DND-41 (cell line): Measurements from ENCODE around the gene CASP2.

ENCODE experiments used
- ATAC-seq: fragments of 200-7000 bp; cut with Tn5 transposase; 3 replicates; pipeline ENCODE4 v1.9.1; 2021; ENCODE audit warnings: low read depth; ENCODE audit not compliant: insufficient read depth
- DNase-seq: peaks from one replicate; pipeline ENCODE4 v3.0.0-alpha.2; 2020
- H2AFZ ChIP-seq: 2 replicates; pipeline ENCODE4 v1.6.0; 2012; ENCODE audit warnings: low read depth, low read length
- H3K27ac ChIP-seq: 2 replicates; pipeline ENCODE4 v1.5.1; 2012; ENCODE audit warnings: low read length, inconsistent platforms
- H3K27me3 ChIP-seq: fragments of 200-600 bp; sonication (generic); 2 replicates; pipeline ENCODE4 v1.6.0; 2012; ENCODE audit warnings: low read length, mild to moderate bottlenecking, inconsistent platforms; ENCODE audit not compliant: insufficient read depth, poor library complexity
- H3K36me3 ChIP-seq: 2 replicates; pipeline ENCODE4 v1.5.1; 2012; ENCODE audit warnings: low read length, inconsistent platforms; ENCODE audit not compliant: insufficient read depth
- H3K4me1 ChIP-seq: 2 replicates; pipeline ENCODE4 v1.5.1; 2012; ENCODE audit warnings: mild to moderate bottlenecking, low read length; ENCODE audit not compliant: insufficient read depth
- H3K4me2 ChIP-seq: 2 replicates; pipeline ENCODE4 v1.6.0; 2012; ENCODE audit warnings: mild to moderate bottlenecking, moderate library complexity, low read length, inconsistent platforms; ENCODE audit not compliant: insufficient read depth
- H3K4me3 ChIP-seq, 2 experiments: fragments of 200-600 bp in 1 of 2; shearing (Covaris generic) in 1 of 2; 2 replicates each; pipeline ENCODE4 v1.5.1; 2012 to 2016; ENCODE audit warnings: inconsistent platforms in 2 of 2, low read length in 2 of 2, mild to moderate bottlenecking in 2 of 2, low read depth in 1 of 2, moderate library complexity in 1 of 2
- H3K79me2 ChIP-seq: 2 replicates; pipeline ENCODE4 v1.6.0; 2012; ENCODE audit warnings: low read length, inconsistent platforms; ENCODE audit not compliant: insufficient read depth
- H3K9ac ChIP-seq: 2 replicates; pipeline ENCODE4 v1.6.0; 2012; ENCODE audit warnings: low read depth, mild to moderate bottlenecking, inconsistent platforms, low read length, moderate library complexity
- H3K9me3 ChIP-seq: 2 replicates; pipeline ENCODE4 v1.5.1; 2012; ENCODE audit warnings: low read length, moderate library complexity, mild to moderate bottlenecking, inconsistent platforms; ENCODE audit not compliant: insufficient read depth, severe bottlenecking
- H4K20me1 ChIP-seq: 2 replicates; pipeline ENCODE4 v1.6.0; 2012; ENCODE audit warnings: low read length; ENCODE audit not compliant: insufficient read depth
- EZH2 ChIP-seq: IDR thresholded peaks from 3 replicates; pipeline ENCODE4 v1.6.1; 2012; ENCODE audit warnings: borderline replicate concordance, low read depth, mild to moderate bottlenecking, moderate library complexity, low read length, inconsistent platforms; ENCODE audit not compliant: severe bottlenecking
- TF ChIP-seq, protein P1 (sequence below): IDR thresholded peaks from 2 replicates; pipeline ENCODE4 v1.5.1; 2012; ENCODE audit warnings: borderline replicate concordance, low read length, moderate library complexity, mild to moderate bottlenecking; ENCODE audit not compliant: poor library complexity, severe bottlenecking; ENCODE audit errors: extremely low read depth

CASP2 gene

DNA sequence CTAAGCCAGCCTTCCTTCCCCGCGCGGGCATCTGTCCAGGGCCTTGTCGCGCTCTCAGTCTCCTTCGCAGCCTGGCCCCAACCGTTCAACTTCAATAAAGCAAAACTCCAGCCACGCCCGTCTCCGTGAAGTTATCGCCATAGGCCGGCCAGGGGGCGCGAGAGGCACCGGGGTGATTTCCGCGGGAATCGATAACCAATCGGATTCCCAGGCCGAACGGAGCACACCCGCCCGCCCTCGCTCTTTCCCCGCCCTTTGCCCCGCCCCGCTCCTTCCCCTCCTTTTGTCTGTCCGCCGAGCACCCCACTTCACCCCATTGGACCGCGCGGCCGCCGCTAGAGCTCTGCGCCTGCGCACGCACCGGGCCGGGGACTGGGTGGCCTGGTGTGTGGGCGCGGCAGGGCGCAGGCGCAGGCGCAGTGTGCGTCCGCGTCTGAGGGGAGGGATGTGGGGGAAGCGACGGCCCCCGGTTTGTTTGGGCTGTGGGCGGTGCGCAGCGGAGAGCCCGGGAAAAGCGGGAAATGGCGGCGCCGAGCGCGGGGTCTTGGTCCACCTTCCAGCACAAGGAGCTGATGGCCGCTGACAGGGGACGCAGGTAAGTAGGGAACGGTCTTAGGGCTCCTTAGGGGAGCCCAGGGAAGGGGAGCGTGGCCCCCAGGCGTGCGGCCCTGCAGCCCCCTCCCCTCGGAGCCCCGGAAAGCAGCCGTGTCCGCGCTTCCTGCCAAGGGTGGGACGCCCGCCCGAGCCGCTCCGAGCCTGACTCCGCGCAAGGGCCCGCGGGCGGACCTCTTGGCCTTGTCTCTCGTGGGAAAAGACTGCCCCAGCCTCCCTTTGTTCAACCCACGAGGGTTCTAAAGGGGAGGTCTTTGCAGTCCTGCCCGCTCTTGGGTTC lies at the start of gene CASP2:
Gene CASP2, plus strand, starts transcription at position 417 of the 892 bp plus-strand sequence. Its CDS starts 105 bp downstream, at position 522.
- H2AFZ ChIP-seq: peak within 1 kb of the TSS; percentile 89
- TF ChIP-seq, protein P1, sequence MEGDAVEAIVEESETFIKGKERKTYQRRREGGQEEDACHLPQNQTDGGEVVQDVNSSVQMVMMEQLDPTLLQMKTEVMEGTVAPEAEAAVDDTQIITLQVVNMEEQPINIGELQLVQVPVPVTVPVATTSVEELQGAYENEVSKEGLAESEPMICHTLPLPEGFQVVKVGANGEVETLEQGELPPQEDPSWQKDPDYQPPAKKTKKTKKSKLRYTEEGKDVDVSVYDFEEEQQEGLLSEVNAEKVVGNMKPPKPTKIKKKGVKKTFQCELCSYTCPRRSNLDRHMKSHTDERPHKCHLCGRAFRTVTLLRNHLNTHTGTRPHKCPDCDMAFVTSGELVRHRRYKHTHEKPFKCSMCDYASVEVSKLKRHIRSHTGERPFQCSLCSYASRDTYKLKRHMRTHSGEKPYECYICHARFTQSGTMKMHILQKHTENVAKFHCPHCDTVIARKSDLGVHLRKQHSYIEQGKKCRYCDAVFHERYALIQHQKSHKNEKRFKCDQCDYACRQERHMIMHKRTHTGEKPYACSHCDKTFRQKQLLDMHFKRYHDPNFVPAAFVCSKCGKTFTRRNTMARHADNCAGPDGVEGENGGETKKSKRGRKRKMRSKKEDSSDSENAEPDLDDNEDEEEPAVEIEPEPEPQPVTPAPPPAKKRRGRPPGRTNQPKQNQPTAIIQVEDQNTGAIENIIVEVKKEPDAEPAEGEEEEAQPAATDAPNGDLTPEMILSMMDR: peak; percentile 45
- TF ChIP-seq EZH2: no peak
- peak within 1 kb of the TSS; percentile 78 for H3K9ac ChIP-seq
- H4K20me1 ChIP-seq: peaks cover 32% of the 10 kb centered on the region
- H3K9me3 ChIP-seq: no peaks in the 10 kb centered on the region
- peaks cover 56% of the 10 kb centered on the region for H3K79me2 ChIP-seq
- ATAC-seq: peak; percentile 89
- H3K27ac ChIP-seq: peak within 1 kb of the TSS; percentile 92
- H3K27me3 ChIP-seq: no peaks in the 10 kb centered on the region
- peak within 1 kb of the TSS; percentile 77 for H3K4me2 ChIP-seq
- H3K4me1 ChIP-seq: peaks cover 48% of the 10 kb centered on the region
- peak within 1 kb of the TSS; percentile 67 to 87 for H3K4me3 ChIP-seq
- peaks cover 37% of the 10 kb centered on the region for H3K36me3 ChIP-seq
- DNase-seq: peak; percentile 98

GRCh38 chr7:143239813-143240212 lies 48.3 kb upstream of the CASP2 start:
- ATAC-seq (no peak), DNase-seq (no peak)
- Histone ChIP-seq H3K36me3 (no peaks in the 10 kb centered on the region), H3K4me1 (no peaks in the 10 kb centered on the region), H3K79me2 (no peaks in the 10 kb centered on the region), H3K27ac (no peak overlapping the region), H3K9me3 (peaks cover 2% of the 10 kb centered on the region), H3K4me3 (no peak overlapping the region), H3K9ac (no peak overlapping the region), H4K20me1 (no peaks in the 10 kb centered on the region), H3K4me2 (no peak overlapping the region), H2AFZ (no peak overlapping the region), H3K27me3 (no peaks in the 10 kb centered on the region)
- TF ChIP-seq, protein P1: no peak
- no peak for TF ChIP-seq EZH2

DNA sequence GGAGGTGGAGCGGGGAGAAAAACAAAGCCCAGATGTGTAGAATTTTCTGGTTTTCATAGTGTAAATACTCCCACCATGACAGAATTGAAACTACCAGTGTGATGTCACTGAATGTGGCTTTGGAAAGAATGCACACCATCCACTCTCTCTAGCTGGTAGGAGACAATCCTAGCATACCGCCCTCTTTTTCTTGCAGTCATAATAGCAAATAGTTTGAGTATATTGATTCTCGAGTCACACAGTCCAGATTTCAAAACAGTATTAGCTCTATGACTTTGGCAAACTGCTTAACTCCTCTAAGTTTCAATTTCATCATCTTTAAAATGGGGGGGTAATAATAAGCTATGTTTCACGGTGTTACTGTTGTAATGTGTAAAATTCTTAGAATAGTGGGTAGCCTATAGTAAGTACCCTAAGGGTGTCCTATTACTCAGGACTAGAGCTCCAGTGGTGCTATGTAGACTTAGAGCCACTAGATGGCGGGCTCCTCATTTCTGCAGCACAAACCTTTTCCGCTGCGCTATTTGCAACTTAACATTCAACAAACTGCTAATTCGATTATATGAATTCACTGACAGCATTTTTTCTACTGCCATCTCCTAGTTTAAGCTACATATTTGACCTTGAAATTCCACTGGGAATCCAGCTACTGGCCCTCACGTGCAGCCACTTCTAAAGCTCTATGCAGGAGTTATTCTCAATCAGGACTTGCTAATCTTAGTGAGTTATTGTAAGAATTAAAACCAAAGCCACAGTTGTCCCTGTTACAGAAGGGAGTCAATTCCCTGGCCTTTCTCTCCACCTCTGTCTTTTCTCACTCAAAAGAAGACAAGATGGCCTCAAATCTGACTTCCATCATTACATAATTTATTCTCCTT lies 47.6 kb upstream of the CASP2 start:
- no peaks in the 10 kb centered on the region for H3K4me1 ChIP-seq
- no peak overlapping the region for H3K4me3 ChIP-seq
- no peak overlapping the region for H3K4me2 ChIP-seq
- H2AFZ ChIP-seq: no peak overlapping the region
- DNase-seq: peak; percentile 72
- no peak overlapping the region for H3K9ac ChIP-seq
- peaks cover 2% of the 10 kb centered on the region for H3K9me3 ChIP-seq
- TF ChIP-seq, protein P1: peak; percentile 91
- no peak for TF ChIP-seq EZH2
- no peaks in the 10 kb centered on the region for H4K20me1 ChIP-seq
- H3K36me3 ChIP-seq: no peaks in the 10 kb centered on the region
- no peak overlapping the region for H3K27ac ChIP-seq
- H3K79me2 ChIP-seq: no peaks in the 10 kb centered on the region
- no peaks in the 10 kb centered on the region for H3K27me3 ChIP-seq
- ATAC-seq: peak; percentile 96
